Heart left ventricle (tissue), 16 donors: ENCODE results near the gene NOS2. TPM values are rescaled to one million over a fixed set of nuclear protein-coding genes. Genes with fewer than 3 reads are reported as not detected.
"Not testable (repeated sequence)": the region's sequence is repeated elsewhere in the genome, so short reads cannot be mapped to it uniquely, and the experiment has no call there.

ENCODE experiments used
- ATAC-seq, 4 donors: fragments of 200-7000 bp; cut with Tn5 transposase; one replicate each; pipeline ENCODE4 v1.9.1; 2020 to 2022; ENCODE audit warnings: moderate library complexity in 4 of 4, mild to moderate bottlenecking in 3 of 4, moderate number of reproducible peaks in 1 of 4
- DNase-seq, 5 donors: peaks; one replicate each; pipeline ENCODE4 v3.0.0-alpha.2; 2020
- H3K27ac ChIP-seq, 12 donors: fragments of 200-600 bp; sonication (generic) in 4 of 12; one replicate each; pipeline versions ENCODE4 v1.5.0 to v1.8.0; 2016 to 2022; ENCODE audit warnings: mild to moderate bottlenecking in 2 of 12
- H3K27me3 ChIP-seq, 9 donors: fragments of 200-600 bp; sonication (generic) in 2 of 9; one replicate each; pipeline versions ENCODE4 v1.5.1 to v1.8.0; 2016 to 2022; ENCODE audit warnings: mild to moderate bottlenecking in 3 of 9
- H3K36me3 ChIP-seq, 9 donors: fragments of 200-600 bp; sonication (generic) in 2 of 9; one replicate each; pipeline versions ENCODE4 v1.5.0 to v1.8.0; 2018 to 2022; ENCODE audit warnings: mild to moderate bottlenecking in 2 of 9
- H3K4me1 ChIP-seq, 12 donors: fragments of 200-600 bp; sonication (generic) in 4 of 12; one replicate each; pipeline versions ENCODE4 v1.5.0 to v1.8.0; 2016 to 2022; ENCODE audit warnings: mild to moderate bottlenecking in 3 of 12
- H3K4me3 ChIP-seq, 12 donors: fragments of 200-600 bp; sonication (generic) in 4 of 12; one replicate each; pipeline versions ENCODE4 v1.5.0 to v1.8.0; 2017 to 2022; ENCODE audit warnings: mild to moderate bottlenecking in 9 of 12, moderate library complexity in 4 of 12
- H3K9me3 ChIP-seq, 12 donors: fragments of 200-600 bp; sonication (generic) in 4 of 12; one replicate each; pipeline versions ENCODE4 v1.5.0 to v1.8.0; 2016 to 2022; ENCODE audit warnings: mild to moderate bottlenecking in 1 of 12
- POLR2A ChIP-seq, 2 donors: fragments of 450-650 bp; IDR thresholded peaks; one replicate each; pipeline ENCODE4 v1.6.1; 2017; ENCODE audit warnings: antibody characterized with exemption in 2 of 2, mild to moderate bottlenecking in 2 of 2, moderate library complexity in 2 of 2
- WGBS, 4 donors: extraction: QIAGEN DNeasy Blood & Tissue Kit in 2 of 4; methylation state at CpG; one replicate each; pipeline versions ENCODE4 v1.1.5 to v1.1.7; 2013 to 2018; 5-methylcytosine and 5-hydroxymethylcytosine counted together
- intact Hi-C, 10 donors: fragments of 100-400 bp; cut with DNase I; formaldehyde crosslinking; loops; one replicate each; pipeline versions ENCODE4 v1.11.1 to v1.14.2; 2022
- polyA plus RNA-seq, 2 donors: library from polyadenylated mRNA; stranded (reverse); fragments of 200-250 nt; gene quantifications; one replicate each; pipeline ENCODE4 v1.2.3, GENCODE V29; 2013
- total RNA-seq, 9 donors: library from RNA; depleted of rRNA in 2 of 9; stranded (reverse); fragments of >200 nt in 2 of 9; fragmentation: NEBNext Ultra II Directional in 3 of 9; extraction: Animal tissue kit (Norgen Biotek cat#: 25700) in 3 of 9; gene quantifications; one replicate each; pipeline versions ENCODE4 v1.1.0 to v1.2.4, GENCODE V29; 2016 to 2023
- TF ChIP-seq, protein P1 (sequence below), 12 donors: fragments of 200-600 bp; sonication (generic) in 4 of 12; IDR thresholded peaks; one replicate each; pipeline versions ENCODE4 v1.5.0 to v1.8.0; 2018 to 2022; ENCODE audit warnings: antibody characterized with exemption in 12 of 12, mild to moderate bottlenecking in 5 of 12
- donor health status: ischemic (EF 13 %, LVEDD 7.1; RV severe dilation, severe dysfunction).
- donor health status: healthy with polysubstance abuse.
- donor health status: DM: no; HTN: yes; CAD: no.
- donor health status: DM: no; HTN: no; CAD: no.
- donor health status: ischemic (EF 25% LVEDD 6.9; RV normal size, moderate dysfunction).
- donor health status: ischemic (EF 25% LVEDD 5.7; RV mildly dilated, moderate dysfunction).
- donor health status: healthy.
- donor health status: DM: yes; HTN: yes; CAD: no.
- donor health status: ischemic (EF 35%, LVEDD 5.7; RV mildly dilated, moderate dysfunction).
- donor health status: nonischemic (EF 11% LVEDD 7.7; RV severe dilation, severe dysfunction).
- donor health status: DM: yes; HTN: yes; CAD: no.
- donor health status: PGD.
- donor health status: ischemic (EF 29% LVEDD 5.4; RV normal size, mild dysfunction).
- donor health status: nonischemic (EF 23%, LVEDD 6.1; RV moderate dilation, normal function).

NOS2 gene
- total and polyA plus RNA-seq, 11 donors, result 0.07 to 2.2 (median 0.16) TPM; not detected in 1

DNA sequence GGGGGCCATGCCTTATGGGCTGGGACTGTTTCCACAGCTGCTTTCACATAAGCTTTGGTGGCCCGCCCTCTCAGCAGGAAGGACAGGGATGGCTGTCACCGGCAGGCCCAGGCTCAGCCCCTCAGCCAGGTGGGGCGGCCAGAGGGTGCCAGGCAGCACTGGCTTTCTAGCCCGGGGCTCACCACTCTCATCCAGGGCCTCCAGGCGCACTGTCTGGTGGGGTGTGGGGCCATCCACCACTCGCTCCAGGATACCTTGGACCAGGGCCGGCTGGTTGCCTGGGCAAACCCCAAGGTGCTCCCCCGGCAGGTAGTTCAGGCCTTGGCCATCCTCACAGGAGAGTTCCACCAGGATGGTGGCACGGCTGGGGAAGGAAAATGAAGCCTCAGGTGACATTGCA, 35.0 kb downstream of the NOS2 start:
- intact Hi-C loops, result no loop called here
- 89 to 93% (median 90%) methylated on average over 7 to 9 of the region's 9 CpGs for WGBS, 4 donors
- Histone ChIP-seq H3K9me3 (no peaks in the 10 kb centered on the region), H3K4me1 (no peaks in the 10 kb centered on the region), H3K36me3 (no peaks in the 10 kb centered on the region), H3K4me3 (no peak overlapping the region), H3K27ac (no peak overlapping the region), H3K27me3 (no peaks in the 10 kb centered on the region)
- ATAC-seq (no peak), DNase-seq (no peak)
- TF ChIP-seq, protein P1, sequence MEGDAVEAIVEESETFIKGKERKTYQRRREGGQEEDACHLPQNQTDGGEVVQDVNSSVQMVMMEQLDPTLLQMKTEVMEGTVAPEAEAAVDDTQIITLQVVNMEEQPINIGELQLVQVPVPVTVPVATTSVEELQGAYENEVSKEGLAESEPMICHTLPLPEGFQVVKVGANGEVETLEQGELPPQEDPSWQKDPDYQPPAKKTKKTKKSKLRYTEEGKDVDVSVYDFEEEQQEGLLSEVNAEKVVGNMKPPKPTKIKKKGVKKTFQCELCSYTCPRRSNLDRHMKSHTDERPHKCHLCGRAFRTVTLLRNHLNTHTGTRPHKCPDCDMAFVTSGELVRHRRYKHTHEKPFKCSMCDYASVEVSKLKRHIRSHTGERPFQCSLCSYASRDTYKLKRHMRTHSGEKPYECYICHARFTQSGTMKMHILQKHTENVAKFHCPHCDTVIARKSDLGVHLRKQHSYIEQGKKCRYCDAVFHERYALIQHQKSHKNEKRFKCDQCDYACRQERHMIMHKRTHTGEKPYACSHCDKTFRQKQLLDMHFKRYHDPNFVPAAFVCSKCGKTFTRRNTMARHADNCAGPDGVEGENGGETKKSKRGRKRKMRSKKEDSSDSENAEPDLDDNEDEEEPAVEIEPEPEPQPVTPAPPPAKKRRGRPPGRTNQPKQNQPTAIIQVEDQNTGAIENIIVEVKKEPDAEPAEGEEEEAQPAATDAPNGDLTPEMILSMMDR (IDR thresholded peaks at IDR 0.05), result no peak
- no peak for TF ChIP-seq POLR2A (IDR thresholded peaks at IDR 0.05)

DNA sequence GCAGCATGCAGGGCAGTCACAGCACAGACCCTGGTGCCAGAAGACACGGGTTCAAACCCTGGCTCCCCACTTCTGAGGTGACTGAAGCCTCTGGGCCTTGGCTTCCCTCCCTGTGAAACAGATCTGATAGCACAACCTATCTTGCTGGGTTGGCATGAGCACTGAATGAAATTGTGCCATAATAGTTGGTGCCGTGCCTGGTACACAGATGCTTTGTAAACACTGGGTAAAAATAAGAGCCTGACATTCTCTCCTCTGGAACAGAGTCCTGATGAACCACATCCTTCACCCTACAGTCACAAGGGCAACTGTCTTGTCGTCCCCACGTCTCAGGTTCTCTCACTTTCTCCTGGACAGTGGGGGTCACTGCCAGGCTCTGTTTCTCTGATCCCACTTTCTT, 35.7 kb downstream of the NOS2 start:
- DNase-seq (no peak), ATAC-seq (no peak)
- Histone ChIP-seq H3K4me3 (no peak overlapping the region), H3K36me3 (no peaks in the 10 kb centered on the region), H3K4me1 (no peaks in the 10 kb centered on the region), H3K27me3 (no peaks in the 10 kb centered on the region), H3K9me3 (no peaks in the 10 kb centered on the region), H3K27ac (no peak overlapping the region)
- 80 to 86% (median 84%) methylated on average over 4 of the region's 4 CpGs for WGBS, 4 donors
- TF ChIP-seq, protein P1 (IDR thresholded peaks at IDR 0.05), result no peak
- no peak for TF ChIP-seq POLR2A (IDR thresholded peaks at IDR 0.05)
- intact Hi-C loops, result loop anchor here in 1 of 10 donors (5.0 kb wide), 1 partner anchor 157 kb away; no protein-coding TSS in a partner anchor

DNA sequence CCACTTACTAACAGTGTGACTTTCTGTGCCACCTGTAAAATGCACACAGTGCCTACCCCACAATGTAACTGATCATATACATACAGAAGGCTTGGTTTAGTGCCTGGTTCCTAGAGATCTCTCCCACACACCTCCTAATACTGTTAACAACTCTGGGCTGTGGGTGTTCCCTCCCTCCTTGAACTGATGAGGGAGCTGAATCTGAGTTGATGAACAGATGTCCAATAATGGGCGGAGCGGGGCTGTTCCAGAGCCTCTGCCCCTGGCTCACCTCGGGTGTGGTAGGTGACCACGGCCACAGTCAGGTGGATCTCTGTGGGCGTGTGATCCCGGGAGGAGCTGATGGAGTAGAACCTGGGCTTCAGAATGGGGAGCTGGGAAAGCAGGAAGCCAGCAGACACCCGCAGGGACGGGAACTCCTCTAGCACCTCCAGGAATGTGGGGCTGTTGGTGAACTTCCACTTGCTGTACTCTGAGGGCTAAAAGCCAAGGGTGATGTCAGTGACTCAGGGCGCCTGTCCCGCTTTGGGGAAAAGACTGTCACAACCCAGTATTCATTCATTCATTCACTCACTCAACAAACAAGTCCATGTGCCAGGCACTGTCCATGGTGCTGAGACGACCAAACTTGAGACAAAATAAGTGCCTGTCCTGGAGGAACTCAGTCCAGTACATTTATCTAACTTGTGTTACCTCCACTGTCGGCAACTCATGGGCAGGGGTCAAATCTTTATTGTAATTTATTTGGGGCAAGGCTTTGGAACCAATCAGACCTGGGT, 37.6 kb downstream of the NOS2 start:
- TF ChIP-seq, protein P1 (IDR thresholded peaks at IDR 0.05), result no peak
- TF ChIP-seq POLR2A (IDR thresholded peaks at IDR 0.05), result no peak
- intact Hi-C loops, result loop anchor here in 1 of 10 donors (5.0 kb wide), 1 partner anchor 155 kb away; no protein-coding TSS in a partner anchor
- no peaks in the 10 kb centered on the region for H3K36me3 ChIP-seq
- no peaks in the 10 kb centered on the region for H3K9me3 ChIP-seq
- DNase-seq (no peak), ATAC-seq (no peak)
- no peak overlapping the region for H3K27ac ChIP-seq
- H3K4me3 ChIP-seq, result no peak overlapping the region
- H3K27me3 ChIP-seq, result no peaks in the 10 kb centered on the region
- 76 to 90% (median 80%) methylated on average over 8 to 12 of the region's 12 CpGs for WGBS, 4 donors
- H3K4me1 ChIP-seq, result no peaks in the 10 kb centered on the region

DNA sequence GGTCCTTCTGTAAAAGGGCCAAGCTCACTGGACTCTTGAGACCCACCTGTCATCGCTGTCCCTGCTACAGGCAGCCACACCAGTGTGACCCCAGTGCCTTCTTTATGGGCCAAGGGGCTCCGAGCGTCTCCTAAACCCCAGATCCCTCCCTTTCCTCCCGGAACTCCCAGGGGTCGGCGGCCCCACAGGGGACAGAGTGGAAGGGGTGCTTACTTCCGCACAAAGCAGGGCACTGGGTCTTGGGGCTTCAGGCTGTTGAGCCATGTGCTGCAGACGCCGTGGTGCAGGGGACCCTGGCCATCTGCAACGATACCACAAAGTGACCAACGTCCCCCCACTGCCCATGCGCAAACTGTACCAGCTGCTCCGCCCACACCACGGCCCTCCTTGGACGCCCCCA, 39.4 kb downstream of the NOS2 start:
- H3K27me3 ChIP-seq, H3K4me3 ChIP-seq, ATAC-seq, H3K4me1 ChIP-seq, H3K27ac ChIP-seq, H3K36me3 ChIP-seq, H3K9me3 ChIP-seq: not testable (repeated sequence)
- DNase-seq, result peak in 1 of 5 donors; percentile 18
- intact Hi-C loops, result loop anchor here in 9 of 10 donors (1.0 to 5.0 kb wide), 4 partner anchors 118 to 154 kb away; no protein-coding TSS in a partner anchor
- WGBS, 4 donors, result 85 to 95% (median 86%) methylated on average over 9 to 14 of the region's 15 CpGs
